NCI-H1417 (cell line): ENCODE results near the gene ERV3-1.
"Not testable (repeated sequence)": the region's sequence is repeated elsewhere in the genome, so short reads cannot be mapped to it uniquely, and the experiment has no call there.

Source experiments
- DNase-seq, 3 experiments: peaks; one replicate each; lab custom pipeline; 2025; lab: John Stamatoyannopoulos, UW

Gene ERV3-1, protein sequence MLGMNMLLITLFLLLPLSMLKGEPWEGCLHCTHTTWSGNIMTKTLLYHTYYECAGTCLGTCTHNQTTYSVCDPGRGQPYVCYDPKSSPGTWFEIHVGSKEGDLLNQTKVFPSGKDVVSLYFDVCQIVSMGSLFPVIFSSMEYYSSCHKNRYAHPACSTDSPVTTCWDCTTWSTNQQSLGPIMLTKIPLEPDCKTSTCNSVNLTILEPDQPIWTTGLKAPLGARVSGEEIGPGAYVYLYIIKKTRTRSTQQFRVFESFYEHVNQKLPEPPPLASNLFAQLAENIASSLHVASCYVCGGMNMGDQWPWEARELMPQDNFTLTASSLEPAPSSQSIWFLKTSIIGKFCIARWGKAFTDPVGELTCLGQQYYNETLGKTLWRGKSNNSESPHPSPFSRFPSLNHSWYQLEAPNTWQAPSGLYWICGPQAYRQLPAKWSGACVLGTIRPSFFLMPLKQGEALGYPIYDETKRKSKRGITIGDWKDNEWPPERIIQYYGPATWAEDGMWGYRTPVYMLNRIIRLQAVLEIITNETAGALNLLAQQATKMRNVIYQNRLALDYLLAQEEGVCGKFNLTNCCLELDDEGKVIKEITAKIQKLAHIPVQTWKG

DNA sequence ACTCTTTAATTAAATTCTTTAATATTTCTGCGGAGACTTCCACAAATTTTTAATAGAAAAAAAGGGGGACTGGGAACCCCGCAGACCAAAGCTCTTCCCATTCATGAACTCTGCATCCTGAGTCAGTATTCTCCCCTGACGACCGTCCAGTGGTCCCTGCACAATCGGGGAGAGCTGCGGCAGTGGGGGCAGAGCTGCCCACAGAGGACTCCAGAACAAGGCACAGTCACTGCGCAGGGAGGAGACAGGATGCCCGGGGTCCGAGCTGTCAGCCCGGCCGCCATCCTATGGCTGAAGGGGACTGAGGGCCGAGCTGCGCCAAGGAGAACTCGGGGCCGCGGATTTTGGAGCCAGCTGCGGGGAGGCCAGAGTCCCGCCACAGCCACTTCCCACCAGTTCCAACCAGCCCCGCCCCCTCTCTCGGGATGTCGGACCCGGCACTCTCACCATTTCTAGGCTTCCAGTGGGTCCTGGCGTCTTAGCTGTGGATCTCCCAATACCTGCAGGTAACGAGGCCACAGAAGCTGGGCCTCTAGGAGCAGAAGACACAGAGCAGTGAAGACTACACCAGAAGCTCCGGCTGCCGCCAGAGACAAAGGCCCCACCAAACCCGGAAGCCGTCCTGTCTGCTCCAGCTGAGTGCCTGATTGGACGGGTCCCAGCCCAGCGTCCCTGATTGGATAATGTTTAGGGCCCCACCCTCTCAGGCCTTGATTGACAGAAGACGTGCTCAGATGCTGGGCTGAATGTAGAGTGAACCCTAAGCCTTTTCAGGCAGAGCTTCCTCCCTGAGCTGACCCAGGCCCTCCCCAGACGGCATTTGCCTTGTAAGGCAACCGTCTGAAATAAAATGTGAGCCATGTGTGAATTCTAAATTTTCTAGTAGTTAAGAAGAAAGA lies at the start of gene ERV3-1:
TSS of gene ERV3-1 (minus strand) at position 594 of the 899 bp plus-strand sequence. CDS start 13,661 bp downstream, outside the sequence.
- DNase-seq: peak; percentile 97 to 99 (median 98)

DNA sequence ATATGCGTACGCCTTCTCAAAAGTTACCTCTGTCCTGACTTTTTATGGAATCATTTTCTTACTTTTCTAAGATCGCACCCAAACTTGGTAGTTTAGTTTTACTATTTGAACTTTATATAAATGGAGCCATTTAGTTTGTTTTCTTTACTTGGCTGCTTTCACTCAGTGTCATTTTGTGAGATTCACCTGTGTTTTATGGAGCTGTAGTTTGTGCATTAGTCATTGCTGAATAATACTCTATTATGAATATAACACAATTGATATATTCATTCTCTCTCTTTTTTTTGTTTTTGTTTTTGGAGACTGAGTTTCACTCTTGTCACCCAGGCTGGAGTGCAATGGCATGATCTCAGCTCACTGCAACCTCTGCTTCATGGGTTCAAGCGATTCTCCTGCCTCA lies 49.3 kb upstream of the ERV3-1 start:
- DNase-seq: not testable (repeated sequence)

DNA sequence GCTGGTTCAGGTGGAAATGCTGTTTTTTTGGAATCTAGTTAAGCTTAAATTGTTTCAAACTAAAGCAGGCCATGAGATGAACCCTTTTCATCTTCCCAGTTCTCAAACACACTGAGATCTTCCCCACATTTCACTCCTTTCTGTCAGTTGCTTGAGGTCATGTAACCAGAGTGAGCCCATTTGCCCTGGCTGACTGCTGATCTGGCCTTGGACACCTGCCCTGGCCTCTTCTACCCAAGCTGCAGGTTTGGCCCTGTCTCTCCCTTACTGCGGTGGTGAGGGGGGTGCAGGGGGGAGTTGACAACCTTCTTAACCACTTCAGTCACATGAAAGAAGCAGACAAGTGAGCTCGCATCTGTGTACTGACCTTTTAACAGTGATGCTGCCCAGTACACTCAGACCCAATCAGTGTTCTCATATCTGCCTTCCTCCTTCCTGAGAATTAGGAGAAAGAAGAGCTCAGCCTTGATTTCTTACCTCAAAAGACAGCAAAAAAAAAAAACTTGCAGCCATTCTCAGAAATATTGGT lies 48.0 kb upstream of the ERV3-1 start:
- DNase-seq: not testable (repeated sequence)

- not testable (repeated sequence) for DNase-seq
These were observed 45.2 kb upstream of the ERV3-1 start for GRCh38 chr7:65051654-65052053.

DNA sequence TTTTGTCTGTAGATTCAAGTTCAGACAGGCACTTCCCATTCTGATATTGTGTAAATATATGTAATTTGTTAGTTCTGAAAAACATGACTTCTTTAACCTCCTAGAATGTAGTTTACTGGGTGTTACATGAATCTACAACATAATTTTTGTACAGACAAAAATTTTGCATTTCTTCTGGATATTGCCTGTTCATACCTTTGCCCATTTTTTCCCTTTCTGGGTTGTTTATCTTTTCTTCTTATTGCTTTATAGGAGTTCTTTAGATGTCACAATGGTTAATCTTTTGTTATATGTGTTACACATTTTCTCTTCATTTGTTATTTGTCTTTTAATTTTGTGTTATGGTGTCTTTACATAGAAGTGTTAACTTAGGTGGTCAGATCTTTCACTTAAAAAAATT lies 44.7 kb upstream of the ERV3-1 start:
- DNase-seq: not testable (repeated sequence)

GRCh38 chr7:65046329-65046728 lies 39.8 kb upstream of the ERV3-1 start:
- DNase-seq: not testable (repeated sequence)

- not testable (repeated sequence) for DNase-seq
These were observed 39.1 kb upstream of the ERV3-1 start for GRCh38 chr7:65045589-65045988.

DNA sequence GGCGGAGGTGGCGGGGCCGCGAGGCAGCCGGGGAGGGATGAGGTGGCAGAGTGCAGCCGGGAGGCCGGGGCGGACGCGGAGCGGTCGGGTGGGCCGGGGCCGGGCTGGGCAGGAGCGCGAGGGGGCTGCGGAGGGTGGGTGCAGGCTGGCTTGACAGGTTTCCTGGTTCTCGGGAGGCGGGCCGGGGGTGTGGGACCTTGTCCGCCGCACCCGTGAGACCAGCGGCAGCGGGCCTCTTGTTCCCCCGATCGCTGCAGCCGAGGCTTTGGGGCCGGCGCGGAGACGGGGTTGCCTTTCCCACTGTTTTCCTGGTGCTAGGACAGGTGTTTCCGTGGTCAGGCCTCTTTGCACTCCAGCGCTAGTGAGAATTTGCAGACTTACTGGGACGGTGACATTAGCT lies 32.3 kb upstream of the ERV3-1 start:
- peak; percentile 50 to 76 (median 69) for DNase-seq

DNA sequence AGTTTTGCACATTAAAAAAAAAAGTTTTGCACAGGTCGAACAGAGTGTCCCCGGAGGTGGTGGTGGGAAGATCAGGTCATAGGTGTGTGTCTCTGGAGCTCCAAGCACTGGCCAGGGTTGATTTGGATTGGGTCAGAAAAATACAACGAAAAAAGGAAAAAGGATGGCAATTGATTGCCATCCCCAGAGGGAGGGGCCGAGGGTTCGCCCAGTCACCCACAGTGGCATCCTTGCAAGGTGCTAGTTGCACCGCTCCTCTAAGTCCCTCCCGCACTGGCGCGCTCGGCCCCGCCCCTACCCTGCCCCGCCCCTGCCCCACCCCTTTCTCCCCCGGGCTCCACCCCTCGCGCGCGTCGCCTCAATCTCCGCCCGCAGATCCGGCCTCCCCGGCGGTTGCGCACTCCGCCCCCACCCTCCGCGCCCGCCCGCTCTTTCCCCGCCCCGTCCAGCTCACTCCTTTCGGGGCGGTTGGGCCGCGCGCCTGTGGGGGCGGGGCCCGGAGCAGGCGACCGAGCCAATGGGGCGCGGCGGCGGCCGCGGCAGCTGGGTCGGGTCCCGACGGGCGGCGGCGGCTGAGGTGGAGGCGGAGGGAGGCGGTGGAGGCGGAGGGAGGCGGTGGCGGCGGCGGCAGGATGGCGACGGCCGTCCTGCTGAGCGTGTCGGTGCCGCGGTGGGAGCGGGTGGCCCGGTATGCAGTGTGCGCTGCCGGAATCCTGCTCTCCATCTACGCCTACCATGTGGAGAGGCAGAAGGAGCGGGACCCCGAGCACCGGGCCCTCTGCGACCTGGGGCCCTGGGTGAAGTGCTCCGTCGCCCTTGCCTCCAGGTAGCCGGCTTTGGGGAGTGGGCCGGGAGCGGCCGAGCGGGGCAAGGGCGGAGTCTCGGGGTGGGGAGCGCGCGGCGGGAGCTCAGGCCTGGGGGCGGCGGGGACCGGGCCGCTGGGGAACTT lies 31.5 kb upstream of the ERV3-1 start:
- DNase-seq: peak; percentile 95 to 97 (median 96)

DNA sequence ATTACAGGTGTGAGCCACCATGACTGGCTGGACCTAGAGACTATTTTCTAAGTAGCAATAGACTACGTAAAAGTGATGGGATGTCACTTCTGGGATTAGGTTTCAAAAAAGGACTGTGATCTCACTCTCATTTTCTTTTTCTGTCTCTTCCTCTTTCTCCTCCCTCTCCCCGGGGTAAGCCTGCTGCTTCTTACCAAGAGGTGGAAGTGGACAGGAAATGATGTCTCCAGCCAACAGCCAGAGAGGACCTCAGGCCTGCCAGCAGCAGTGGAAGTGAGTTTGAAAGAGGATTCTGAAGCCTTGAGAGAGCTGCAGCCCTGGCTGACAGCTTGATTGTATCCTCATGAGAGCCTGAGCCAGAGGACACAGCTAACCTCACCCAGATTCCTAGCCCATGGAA lies 30.0 kb upstream of the ERV3-1 start:
- DNase-seq: not testable (repeated sequence)

GRCh38 chr7:65035469-65035868 lies 29.0 kb upstream of the ERV3-1 start:
- DNase-seq: not testable (repeated sequence)

- DNase-seq: not testable (repeated sequence)
These were observed 27.8 kb upstream of the ERV3-1 start for GRCh38 chr7:65034120-65034782.

- DNase-seq: not testable (repeated sequence)
These were observed 26.9 kb upstream of the ERV3-1 start for GRCh38 chr7:65033391-65033790.

GRCh38 chr7:65025023-65025422 lies 18.5 kb upstream of the ERV3-1 start:
- DNase-seq: not testable (repeated sequence)

DNA sequence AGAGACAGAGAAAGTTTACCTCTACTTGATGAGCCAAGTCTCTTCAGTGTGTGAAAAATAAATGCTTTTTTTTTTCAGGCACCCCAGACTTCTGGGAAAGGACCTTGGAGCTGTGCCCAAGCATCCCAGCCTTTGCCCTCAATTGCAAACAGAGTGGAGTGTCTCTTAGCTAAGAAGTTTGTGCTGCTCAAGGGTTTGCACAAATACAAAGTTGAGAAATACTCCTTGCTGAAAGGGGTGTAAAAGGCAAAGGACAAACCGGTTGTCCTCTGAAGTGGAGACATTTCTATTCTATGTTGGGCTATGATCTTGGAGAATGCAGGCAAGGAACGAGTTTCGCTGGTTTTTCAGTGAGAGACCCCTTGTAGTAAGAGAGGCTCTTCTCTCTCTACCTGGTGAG lies 14.5 kb upstream of the ERV3-1 start:
- DNase-seq: not testable (repeated sequence)

GRCh38 chr7:65009881-65010280 lies 3.4 kb upstream of the ERV3-1 start:
- not testable (repeated sequence) for DNase-seq

- not testable (repeated sequence) for DNase-seq
These were observed 2.9 kb upstream of the ERV3-1 start for GRCh38 chr7:65009394-65009793.

- DNase-seq: peak in 1 of 3 experiments; percentile 24
These were observed 549 bp upstream of the ERV3-1 start for GRCh38 chr7:65007036-65007435.

DNA sequence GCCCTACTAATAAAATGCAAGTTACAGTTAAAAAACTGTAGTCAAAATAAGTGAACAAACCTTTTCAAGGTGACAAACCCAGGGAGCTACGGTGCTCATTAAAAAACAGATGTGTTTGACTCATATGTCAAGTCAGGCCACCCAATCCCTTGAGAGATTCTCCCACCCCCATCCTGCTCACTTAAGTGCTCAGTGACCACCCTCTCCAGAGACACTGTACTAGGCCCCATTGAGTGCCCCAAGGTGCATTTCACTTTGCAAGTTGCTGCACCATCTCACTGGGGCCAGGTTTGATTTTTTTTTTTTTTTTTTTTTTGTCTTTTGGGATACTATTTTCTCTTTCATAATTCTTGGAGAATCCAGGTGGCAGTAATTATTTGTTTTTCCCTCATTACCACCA lies 1.9 kb downstream of the ERV3-1 start:
- DNase-seq: no peak

DNA sequence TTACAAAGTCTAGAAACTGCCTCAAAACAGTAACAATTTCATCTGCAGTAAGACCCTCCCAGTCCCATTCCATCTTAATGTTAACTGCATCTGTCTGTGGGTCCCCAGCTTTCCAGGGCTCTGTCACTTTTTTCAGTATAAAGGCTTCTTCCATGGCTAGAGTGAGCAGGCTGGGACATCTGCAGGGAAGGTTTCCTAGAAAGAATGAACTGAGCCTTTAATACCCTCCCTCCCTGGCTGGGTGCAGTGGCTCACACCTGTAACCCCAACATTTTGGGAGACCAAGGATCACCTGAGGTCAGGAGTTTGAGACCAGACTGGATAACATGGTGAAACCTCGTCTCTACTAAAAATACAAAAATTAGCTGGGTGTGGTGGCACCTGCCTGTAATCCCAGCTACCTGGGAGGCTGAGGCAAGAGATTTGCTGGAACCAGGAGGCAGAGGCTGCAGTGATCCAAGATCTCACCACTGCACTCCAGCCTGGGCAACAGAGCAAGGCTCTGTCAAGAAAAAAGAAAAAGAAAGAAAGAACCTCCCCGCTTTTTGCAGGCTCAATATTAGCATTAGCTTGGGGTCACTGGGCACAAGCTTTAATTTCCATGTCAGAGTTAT lies 3.4 kb downstream of the ERV3-1 start:
- no peak for DNase-seq
